Left hindlimb (tissue), 1 donor: Measurements from ENCODE around the gene TSPAN17.

Experiments
- DNase-seq: peaks from one replicate; pipeline ENCODE4 v3.0.0-alpha.2; 2018

The TSPAN17 gene

GRCh38 chr5:176661676-176662075, 14.4 kb downstream of the TSPAN17 start:
- no peak for DNase-seq

GRCh38 chr5:176662371-176663333, 15.4 kb downstream of the TSPAN17 start:
- DNase-seq: peak; percentile 3

DNA sequence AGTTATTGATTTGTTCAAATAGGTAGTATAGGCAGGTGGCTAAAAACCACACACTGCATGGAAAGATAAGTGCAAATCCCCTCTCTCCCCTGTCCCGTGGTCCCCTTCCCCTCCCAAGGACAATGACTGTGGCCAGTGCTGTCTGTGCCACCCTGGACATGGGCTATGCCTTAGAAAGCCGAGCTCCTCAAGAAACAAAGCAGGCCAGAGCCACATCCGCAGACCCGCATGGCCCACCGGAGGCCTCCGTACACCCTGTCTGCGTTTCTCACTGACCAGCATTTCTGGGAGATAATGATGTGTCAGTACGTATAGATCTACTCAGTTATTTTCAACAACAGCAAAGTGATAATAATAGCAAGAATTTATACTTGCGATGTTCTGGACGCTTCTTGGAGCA, 16.3 kb downstream of the TSPAN17 start:
- no peak for DNase-seq

DNA sequence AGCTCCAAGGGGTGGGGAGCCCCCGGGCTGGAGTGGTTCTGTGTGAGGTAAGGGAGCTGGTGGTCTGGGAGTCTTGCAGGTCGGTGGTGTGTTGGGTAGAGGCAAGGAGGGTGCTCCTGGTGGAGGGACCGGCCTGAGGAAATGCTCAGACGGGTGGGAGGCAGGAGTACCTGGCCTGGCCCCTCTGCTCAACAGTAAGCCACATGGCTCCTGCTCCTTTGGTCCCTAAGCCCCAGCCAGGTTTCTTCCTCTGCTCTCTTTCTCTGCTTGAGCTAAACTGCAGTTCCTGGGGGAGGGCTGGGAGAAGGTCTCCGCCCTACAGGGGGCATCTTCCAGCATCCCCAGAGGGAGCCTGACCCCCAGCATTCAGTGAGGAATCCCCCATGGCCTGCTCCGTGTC, 17.2 kb downstream of the TSPAN17 start:
- DNase-seq: peak; percentile 13

DNA sequence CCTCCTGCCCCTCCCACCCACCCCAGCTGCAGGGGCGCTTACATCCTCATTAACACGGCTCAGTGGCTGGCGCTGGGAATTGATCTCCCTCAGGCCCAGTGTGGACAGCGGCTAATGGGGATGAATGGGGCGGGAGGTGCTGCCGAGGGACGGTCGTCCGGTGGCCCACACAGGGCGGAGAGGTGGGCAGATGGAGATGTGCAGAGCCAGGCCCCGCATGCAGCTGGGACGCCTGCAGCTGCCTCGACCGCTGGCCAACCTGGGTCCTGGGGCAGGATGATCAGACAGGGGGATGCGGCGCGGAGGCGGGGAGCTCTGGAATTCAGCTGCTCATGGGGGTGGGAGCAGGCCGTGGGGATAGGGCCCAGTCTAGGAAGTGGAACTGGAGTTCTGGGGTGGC, 17.6 kb downstream of the TSPAN17 start:
- peak; percentile 10 for DNase-seq

- DNase-seq: no peak
Observed at GRCh38 chr5:176665517-176665916, 18.2 kb downstream of the TSPAN17 start.

- DNase-seq: no peak
Observed at GRCh38 chr5:176667637-176668036, 20.4 kb downstream of the TSPAN17 start.

- no peak for DNase-seq
Observed at GRCh38 chr5:176670449-176670848, 23.2 kb downstream of the TSPAN17 start.

DNA sequence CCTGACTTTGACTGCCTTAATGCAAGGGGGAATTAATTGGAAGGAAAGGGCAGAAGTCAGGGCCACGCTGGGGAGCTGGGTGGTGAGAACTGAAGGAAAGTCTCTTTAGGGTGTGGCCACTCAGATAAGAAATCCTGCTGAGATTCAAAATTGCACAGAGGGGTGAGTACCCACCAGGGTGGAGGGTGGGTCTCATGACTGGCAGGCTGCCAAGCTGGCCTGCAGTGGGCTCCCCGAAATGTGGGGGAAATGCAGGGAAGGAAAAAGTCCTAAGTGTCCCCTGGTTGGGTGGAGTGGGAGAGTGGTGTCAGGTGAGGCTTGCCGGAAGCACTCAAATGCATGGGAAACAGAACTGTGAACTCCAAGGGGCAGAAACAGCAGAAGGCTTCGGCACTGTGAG, 24.1 kb downstream of the TSPAN17 start:
- no peak for DNase-seq

GRCh38 chr5:176671890-176672747, 24.8 kb downstream of the TSPAN17 start:
- DNase-seq: peak; percentile 0

DNA sequence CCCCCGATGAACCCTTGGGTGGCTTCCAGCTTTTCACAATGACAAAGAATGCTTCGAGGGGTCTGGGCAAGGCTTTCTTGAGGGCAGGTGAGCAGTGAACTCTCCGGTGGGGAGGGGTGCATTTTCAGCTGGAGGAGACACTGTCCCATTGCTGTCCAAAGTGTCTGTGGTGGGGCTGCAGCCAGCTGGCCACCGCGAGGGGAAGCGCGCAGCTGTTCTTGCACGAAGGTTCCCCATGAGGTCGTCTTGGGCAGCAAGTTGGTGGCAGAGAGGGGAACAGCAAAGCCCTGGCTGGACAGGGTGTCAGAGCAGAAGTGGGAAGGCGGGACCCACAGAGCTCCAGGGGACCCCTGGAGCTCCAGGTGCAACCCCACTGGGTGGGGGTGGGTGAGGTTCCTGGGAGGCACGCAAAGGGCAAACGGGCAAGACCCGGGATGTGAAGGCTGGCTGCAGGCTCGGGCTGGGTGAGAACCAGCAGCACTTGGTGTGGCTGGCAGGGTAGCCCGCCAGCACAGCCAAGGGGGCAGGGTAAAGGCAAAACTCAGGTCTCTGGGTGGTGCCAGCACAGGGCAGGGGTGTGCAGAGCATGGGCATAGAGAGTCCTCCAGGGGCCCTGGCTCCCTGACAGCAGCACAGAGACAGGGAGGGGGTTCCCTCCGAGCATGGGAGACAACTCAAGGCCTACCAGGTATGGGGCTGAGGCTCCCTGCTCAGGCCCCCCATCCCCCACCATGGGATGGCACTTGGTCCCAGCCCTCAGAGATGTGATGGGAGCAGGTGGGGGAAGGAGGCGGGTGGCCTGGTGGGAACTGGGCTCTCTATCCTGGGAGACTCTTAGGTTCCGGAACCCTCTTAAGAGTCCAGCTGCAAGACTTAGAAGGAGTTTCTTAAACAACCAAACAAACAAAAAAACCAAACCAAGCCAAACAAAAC, 26.6 kb downstream of the TSPAN17 start:
- DNase-seq: peak; percentile 21

DNA sequence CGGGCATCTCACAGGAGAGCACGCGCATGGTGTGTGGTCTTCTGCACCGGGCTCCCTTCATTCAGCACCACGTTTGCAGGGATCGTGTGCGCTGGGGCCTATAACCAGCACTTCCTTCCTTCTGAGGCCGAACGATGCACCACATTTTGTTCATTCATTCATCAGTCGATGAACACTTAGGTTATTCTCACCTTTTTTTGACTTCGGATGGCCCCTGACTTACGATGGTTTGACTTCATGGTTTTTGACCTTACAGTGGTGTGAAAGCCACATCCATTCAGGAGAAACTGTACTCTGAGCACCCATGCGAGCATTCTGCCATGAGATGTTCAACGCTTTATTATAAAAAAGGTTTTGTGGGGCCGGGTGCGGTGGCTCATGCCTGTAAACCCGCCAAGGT, 27.5 kb downstream of the TSPAN17 start:
- DNase-seq: peak; percentile 18

- peak; percentile 19 for DNase-seq
Observed at GRCh38 chr5:176675676-176676360, 28.5 kb downstream of the TSPAN17 start.

- peak; percentile 22 for DNase-seq
Observed at GRCh38 chr5:176676361-176676824, 29.1 kb downstream of the TSPAN17 start.

- peak; percentile 22 for DNase-seq
Observed at GRCh38 chr5:176677209-176677939, 30.1 kb downstream of the TSPAN17 start.

DNA sequence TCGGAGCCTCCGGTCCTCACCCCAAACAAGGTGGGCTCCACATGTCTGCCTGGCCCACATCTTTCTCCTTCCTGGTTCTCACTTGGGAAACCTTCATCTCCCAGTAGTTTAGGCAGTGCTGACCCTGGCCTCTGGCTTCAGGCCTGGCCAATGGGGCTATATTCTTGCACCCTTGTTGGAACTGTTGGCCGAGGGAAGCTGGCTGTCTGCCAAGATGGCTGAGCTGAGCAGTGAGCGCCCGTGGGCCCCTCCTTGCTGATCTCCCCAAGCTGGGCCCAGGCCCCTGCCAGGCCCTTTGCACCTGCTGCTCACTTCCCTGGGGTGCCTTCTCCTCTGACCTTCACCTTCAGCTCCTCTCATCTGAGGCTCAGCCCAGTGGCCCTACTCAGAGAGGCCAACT, 31.3 kb downstream of the TSPAN17 start:
- DNase-seq: no peak

DNA sequence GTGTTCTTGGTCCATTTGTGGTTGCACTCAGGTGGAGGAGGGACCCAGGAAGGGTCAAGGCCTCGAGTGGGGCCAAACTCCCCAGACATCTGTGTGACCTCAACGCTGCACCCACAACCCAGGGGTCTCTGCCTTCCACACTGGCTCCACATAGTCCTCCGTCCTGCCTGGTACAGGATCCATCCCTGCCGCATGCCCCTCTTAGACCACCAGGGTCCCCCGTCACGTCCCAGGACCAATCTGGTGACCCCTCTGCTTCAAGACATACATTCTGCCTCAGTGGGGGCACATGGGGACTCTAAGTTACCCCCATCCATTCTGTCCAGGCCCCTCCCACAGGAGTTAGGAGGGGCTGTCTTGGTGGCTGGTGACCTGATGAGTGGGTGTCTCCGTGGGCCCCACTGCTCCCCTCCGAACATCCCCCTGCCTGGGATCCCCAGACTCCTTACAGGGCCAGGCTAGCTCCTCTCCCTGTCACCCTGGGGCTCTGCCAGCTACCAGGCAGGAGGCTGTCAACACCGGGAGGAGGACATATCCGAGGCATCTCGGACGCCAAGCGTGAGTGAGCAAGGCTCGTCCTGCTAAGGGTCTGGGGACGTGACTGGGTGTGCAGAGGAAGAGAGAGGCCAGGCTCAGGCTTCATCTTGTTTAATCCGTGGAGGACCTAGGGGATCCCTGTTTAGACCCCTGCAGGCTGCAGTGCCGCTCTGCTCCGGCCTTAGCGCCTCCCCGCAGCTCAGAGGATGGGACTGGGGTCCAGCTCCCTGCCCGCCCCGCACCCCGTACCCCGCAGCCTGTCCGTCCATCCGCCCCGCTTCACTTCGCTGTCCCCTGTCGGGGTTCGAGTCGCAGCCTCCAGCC, 32.3 kb downstream of the TSPAN17 start:
- DNase-seq: no peak

GRCh38 chr5:176680226-176680563, 32.9 kb downstream of the TSPAN17 start:
- no peak for DNase-seq

- no peak for DNase-seq
Observed at GRCh38 chr5:176682016-176682531, 34.8 kb downstream of the TSPAN17 start.

DNA sequence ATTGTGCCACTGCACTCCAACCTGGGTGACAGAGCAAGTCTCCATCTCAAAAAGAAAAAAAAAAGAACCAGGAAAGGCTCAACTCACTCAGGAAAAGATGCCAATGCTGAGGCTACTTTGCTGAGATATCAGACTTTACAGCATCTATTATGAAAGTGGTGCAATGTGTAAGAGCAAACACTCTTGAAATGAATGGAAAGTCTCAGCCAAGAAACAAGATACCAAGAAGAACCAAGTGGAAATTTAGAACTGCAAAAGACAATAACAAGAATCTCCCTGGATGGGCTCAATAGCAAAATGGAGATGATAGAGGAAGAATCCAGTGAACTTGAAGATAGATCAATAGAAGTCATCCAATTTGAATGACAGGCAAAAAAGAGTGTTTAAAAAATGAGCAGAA, 37.7 kb downstream of the TSPAN17 start:
- DNase-seq: no peak
